ENCODE data around the gene ATP11A.
"Not testable (repeated sequence)": the region's sequence is repeated elsewhere in the genome, so short reads cannot be mapped to it uniquely, and the experiment has no call there.

The ATP11A gene

GRCh38 chr13:112871742-112872141 lies 181.9 kb downstream of the ATP11A start:
- DNase-seq: no peak

- not testable (repeated sequence) for DNase-seq
Observed at GRCh38 chr13:112872657-112873631, 183.1 kb downstream of the ATP11A start.

GRCh38 chr13:112873851-112874750 lies 184.3 kb downstream of the ATP11A start:
- no peak for DNase-seq

GRCh38 chr13:112874751-112875300 lies 185.0 kb downstream of the ATP11A start:
- DNase-seq: no peak

- no peak for DNase-seq
Observed at GRCh38 chr13:112875627-112876026, 185.8 kb downstream of the ATP11A start.

GRCh38 chr13:112876305-112877000 lies 186.6 kb downstream of the ATP11A start:
- DNase-seq: no peak

GRCh38 chr13:112877066-112877465 lies 187.2 kb downstream of the ATP11A start:
- no peak for DNase-seq

GRCh38 chr13:112877539-112877938 lies 187.7 kb downstream of the ATP11A start:
- DNase-seq: no peak

GRCh38 chr13:112877976-112878955 lies 188.4 kb downstream of the ATP11A start:
- DNase-seq: no peak

GRCh38 chr13:112879283-112879833 lies 189.5 kb downstream of the ATP11A start:
- no peak for DNase-seq

GRCh38 chr13:112880221-112880641 lies 190.4 kb downstream of the ATP11A start:
- DNase-seq: no peak

- no peak for DNase-seq
Observed at GRCh38 chr13:112880976-112881540, 191.2 kb downstream of the ATP11A start.

GRCh38 chr13:112881656-112882554 lies 192.1 kb downstream of the ATP11A start:
- no peak for DNase-seq

- DNase-seq: no peak
Observed at GRCh38 chr13:112882555-112883024, 192.8 kb downstream of the ATP11A start.

GRCh38 chr13:112883241-112883945 lies 193.6 kb downstream of the ATP11A start:
- DNase-seq: no peak

- DNase-seq: not testable (repeated sequence)
Observed at GRCh38 chr13:112884700-112885099, 194.9 kb downstream of the ATP11A start.

GRCh38 chr13:112885242-112885781 lies 195.5 kb downstream of the ATP11A start:
- DNase-seq: no peak

- DNase-seq: no peak
Observed at GRCh38 chr13:112885782-112886268, 196.0 kb downstream of the ATP11A start.

All from GF-D8 (cell line).